Left lobe of liver (tissue), 2 donors: ENCODE data around the gene P2RY2. TPM values are rescaled to one million over a fixed set of nuclear protein-coding genes. Genes with fewer than 3 reads are reported as not detected.
"Not testable (repeated sequence)": the region's sequence is repeated elsewhere in the genome, so short reads cannot be mapped to it uniquely, and the experiment has no call there.

ENCODE experiments used
- ATAC-seq: fragments of 200-7000 bp; cut with Tn5 transposase; one replicate; pipeline ENCODE4 v1.9.1; 2020; ENCODE audit warnings: mild to moderate bottlenecking, moderate library complexity
- DNase-seq: peaks from one replicate; pipeline ENCODE4 v3.0.0-alpha.2; 2020; ENCODE audit warnings: low spot score
- total RNA-seq: library from RNA; stranded (reverse); gene quantifications from one replicate; pipeline ENCODE4 v1.2.1, GENCODE V29; 2021
- donor health status: DM: no; HTN: no; CAD: no; lungs with moderate emphysema.
- donor health status: DM: no; HTN: yes; CAD: no.

P2RY2 gene
- total RNA-seq, 1 donor from 2014 or later = 6.0 TPM

DNA sequence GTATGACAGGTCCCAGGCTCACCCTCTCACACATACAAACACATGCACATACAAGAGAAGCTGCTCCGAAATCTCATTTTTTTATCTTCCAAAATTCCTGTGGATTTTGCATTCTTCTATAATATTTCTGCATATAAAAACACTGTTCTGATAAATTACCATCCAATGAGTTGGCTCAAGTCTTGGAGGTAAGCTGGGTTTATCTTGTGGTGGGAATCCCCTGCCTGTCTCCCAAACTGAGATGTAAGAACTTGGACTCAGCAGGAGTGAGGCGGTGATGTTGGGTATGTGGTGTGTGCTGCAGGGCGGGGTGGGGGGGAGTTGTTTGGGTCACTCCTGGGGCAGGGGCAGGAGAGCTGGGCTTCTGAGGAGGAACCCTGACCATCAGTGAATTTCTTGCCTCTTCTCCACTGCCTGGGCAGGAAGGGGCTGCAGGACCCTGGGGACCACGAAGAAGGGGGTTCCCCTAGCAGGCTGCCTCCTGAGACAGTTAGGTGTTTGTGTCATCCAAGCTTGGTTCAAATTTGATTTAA lies 47.3 kb downstream of the P2RY2 start:
- no peak for ATAC-seq
- DNase-seq = peak; percentile 2

DNA sequence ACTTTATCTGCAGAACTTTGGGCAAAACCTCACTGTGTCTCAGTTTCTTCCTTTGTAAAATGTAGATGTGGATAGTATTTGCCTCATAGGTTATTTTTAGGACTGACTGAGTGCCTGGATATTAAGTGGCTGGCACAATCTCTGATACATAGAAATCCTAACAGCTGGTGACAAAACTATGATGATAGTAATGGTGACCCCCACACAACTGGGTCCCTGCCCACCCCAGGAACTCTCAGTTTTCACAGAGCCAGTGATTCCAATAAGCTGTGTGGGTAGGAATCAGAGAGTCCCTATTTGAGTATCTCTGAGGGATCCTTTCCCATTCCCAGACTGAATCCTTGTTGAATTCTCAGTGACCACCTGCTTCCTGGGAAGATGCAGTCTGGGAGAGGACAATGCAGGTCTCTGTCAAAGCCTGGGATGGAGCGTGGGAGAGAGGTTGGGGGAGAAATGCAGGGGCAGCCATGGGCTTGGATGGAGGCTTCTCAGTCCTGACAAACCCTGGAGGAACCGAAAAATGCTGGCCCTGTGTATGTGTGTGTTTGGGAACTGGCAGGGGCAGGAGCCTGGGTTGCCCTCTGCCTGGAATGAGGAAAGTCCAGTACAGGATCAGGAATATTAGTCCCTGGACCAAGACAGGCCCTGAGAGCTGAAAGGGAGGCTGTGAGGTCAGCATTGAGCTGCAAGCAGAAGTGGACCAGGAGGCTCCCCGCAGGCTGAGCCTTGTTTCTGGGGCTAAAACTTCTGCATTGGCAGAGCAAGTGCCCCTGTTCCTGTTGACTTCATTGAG lies 48.0 kb downstream of the P2RY2 start:
- peak; percentile 38 for DNase-seq
- no peak for ATAC-seq

DNA sequence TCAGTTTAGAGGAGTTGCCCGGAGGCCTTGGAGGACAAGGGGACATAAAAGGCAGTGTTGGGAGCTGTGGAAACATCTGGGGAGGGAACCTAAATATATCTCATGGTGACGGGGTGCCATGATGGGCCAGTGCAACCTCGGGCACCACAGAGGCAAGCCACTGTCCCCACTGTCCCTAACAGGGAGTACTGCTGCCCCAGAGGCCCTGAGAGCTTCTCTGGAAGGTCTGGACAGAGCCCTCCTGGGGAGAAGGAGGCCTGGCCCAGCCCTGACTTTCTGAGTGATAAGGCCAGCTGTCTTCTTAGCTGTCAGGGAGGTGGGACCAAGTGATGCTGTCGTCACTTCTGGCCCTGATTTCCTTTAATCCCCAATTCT lies 48.6 kb downstream of the P2RY2 start:
- DNase-seq (peak; percentile 28), ATAC-seq (no peak)

GRCh38 chr11:73267122-73267846 lies 49.2 kb downstream of the P2RY2 start:
- DNase-seq = peak; percentile 7
- ATAC-seq = no peak

- ATAC-seq (no peak), DNase-seq (peak; percentile 28)
Measured at GRCh38 chr11:73267906-73268540, 49.9 kb downstream of the P2RY2 start.

GRCh38 chr11:73268671-73269271 lies 50.7 kb downstream of the P2RY2 start:
- ATAC-seq (no peak), DNase-seq (peak; percentile 28)

GRCh38 chr11:73269459-73270015 lies 51.5 kb downstream of the P2RY2 start:
- DNase-seq = peak; percentile 42
- ATAC-seq = no peak

- peak; percentile 41 for DNase-seq
- no peak for ATAC-seq
Measured at GRCh38 chr11:73270016-73270854, 52.2 kb downstream of the P2RY2 start.

DNA sequence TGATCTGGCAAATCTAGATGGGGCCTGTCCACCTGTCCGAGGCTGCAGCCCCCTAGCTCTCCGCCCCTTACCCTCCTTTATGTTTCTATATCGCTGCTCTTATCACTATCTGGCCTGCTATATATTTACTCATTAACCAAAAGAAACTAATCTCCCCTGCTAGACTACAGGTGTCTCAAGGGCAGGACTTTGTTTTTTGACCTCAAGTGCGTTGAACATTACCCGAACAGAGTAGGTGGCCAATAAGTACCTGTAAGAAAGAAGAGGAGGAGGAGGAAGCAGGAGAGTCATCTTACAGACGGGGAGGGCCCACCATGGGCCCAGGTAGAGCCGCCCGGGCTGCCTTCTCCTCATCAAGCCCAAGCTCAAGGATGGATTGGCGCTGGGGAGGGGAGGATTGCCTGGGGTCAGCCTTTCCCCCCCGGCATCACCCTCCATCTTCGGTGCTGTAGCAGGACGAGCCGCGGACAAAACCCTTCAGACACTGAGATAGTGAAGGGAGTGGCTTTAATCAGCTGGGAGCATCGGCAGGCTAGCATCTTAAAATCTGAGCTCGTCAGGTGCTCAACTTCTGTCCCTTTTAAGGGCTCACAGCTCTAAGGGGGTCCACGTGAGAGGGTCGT lies 52.9 kb downstream of the P2RY2 start:
- no peak for ATAC-seq
- peak; percentile 34 for DNase-seq

- DNase-seq = peak; percentile 31
- not testable (repeated sequence) for ATAC-seq
Measured at GRCh38 chr11:73271478-73271865, 53.4 kb downstream of the P2RY2 start.

DNA sequence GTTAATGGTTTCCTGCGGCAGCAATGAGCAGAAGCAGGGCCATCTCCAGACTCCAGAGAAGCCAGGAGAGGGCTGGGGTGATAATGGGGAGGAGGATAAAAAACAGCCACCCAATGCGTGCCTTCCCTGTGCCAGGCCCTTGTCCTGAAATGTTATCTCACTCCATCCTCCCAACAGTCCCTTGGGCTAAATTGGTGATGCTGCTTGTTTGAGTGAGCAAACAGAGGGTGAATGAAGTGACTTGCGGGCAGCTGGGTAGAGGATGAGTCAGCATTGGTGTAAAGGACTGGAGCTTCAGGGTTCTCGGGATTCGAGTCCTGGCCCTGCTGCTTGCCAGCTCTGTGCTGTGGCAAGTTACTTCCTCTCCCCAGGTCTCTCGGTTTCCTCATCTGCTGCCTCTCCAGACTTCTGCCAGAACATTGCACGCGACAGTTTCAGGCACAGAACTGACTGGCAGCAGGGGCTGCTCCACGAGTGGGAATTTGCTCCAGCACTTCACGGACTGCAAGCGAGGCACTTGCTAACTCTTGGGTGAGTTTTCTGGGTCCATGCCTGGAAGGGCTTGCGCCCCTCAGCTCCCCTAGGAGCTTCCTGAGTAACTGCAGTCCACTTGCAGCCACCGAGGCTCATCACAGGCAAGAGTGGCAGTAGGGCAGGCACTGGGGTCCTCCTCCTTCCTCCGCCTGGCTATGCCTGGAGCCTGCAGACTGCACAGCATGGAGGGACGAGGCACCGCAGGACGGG lies 54.0 kb downstream of the P2RY2 start, which contains the start of gene P2RY6:
Gene P2RY6 (plus strand): TSS at position 403 of the 744 bp plus-strand sequence. CDS start 24,181 bp downstream, outside the sequence.
- ATAC-seq = peak; percentile 30
- DNase-seq = peak; percentile 43

DNA sequence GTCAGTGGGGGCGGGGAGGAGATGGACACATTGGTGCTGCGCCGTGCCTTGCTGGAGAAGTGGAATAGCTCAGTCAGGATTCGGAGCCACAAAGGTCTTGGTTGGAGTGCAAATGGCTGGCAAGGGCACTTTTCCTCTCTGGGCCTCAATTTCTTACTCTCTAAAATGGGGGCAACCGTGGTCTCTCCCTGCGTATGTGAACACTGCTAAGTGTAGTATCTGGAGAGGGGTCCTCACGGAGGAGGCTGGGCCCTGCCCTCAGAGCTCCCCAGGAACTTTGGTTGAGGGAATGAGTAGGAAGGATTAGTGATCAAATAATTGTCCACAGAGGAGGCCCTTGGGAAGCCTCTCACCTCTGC lies 54.6 kb downstream of the P2RY2 start:
- ATAC-seq = no peak
- DNase-seq = peak; percentile 38

DNA sequence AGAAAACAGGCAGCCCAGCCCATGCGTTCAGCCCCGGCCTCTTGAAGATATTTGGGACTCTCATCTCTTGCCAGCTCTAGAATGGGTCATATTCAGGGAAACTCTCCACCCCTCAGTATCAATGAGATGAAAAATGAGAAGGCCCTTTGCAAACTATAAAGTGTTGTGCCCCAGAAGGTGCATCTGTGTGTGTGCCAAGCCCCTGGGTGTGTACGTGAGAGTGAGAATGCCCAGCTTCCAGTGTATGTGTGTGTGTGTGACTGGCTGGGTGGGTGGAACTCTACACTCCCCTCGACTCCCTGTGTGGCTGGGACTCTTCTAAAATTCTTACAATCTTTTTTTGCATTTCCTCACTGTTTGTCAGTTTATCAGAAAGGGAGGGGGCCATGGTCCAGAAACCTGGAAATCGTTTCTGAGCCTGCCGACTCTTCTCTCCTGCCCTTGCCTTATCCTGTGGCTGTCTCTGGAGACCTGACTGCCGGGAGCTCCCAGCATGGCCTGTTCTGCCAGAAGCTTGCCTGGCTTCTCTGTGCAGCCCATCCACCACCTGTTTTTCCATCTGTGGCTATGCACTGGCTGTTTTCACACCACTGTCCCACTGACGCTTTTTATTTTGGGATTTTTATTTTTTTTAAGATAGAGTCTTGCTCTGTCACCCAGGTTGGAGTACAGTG lies 55.3 kb downstream of the P2RY2 start:
- no peak for ATAC-seq
- DNase-seq = no peak

DNA sequence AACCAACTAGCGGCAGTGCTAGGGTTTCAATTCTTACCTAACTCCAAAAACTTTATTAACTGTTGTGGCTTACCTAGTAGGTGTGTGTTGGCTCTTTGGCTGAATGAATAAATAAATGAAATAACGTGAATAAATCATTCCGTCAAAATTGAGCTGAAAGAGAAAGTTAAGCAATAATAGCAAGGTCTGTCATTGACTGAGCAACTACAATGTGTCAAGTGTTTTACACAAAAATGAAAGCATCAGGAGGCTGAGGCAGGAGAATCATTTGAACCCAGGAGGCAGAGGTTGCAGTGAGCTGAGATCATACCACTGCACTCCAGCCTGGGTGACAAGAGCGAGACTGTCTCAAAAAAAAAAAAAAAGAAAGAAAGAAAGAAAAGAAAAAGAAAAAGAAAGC lies 56.1 kb downstream of the P2RY2 start:
- not testable (repeated sequence) for ATAC-seq, DNase-seq

DNA sequence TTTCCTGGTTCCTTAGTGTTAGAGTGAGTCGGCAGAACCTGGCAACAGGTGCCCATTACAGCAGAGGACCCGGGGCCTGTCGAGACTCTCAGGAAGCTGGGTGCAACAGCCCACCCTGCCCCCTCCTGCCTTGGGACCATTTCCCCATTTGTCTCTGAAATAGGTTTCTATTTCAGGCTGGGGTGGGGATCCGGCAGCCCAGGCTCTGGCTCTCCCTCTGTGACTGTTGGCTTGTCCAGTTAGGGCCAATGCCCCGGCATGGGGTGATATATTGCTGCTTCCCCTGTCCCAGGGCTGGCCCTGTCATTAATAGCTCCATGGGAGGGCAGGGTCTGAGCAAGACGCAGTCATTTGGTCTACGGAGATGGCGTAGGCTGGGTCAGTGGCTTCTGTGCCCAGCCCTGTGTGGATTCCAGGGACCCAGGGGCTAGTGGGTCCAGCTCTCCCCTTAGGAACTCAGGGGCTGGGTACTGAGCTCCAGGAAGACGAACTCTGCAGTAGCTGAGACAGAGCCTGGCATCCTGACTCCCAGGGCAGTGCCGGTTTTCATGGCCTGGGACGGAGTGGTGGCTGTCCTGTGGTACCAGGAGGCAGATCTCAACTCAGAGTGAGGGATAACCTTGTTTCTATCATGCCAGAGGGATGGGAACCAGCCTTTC lies 56.8 kb downstream of the P2RY2 start:
- no peak for ATAC-seq
- no peak for DNase-seq

- no peak for ATAC-seq
- no peak for DNase-seq
Measured at GRCh38 chr11:73275381-73275750, 57.3 kb downstream of the P2RY2 start.

GRCh38 chr11:73277467-73277866 lies 59.4 kb downstream of the P2RY2 start:
- no peak for DNase-seq
- no peak for ATAC-seq

GRCh38 chr11:73280626-73281025 lies 62.5 kb downstream of the P2RY2 start:
- DNase-seq (no peak), ATAC-seq (peak; percentile 49)
